Thyroid gland (tissue), 4 donors: ENCODE measurements around the gene PTAFR. TPM values are rescaled to one million over a fixed set of nuclear protein-coding genes. Genes with fewer than 3 reads are reported as not detected.

Source experiments
- DNase-seq, 2 donors: peaks; one replicate each; pipeline ENCODE4 v3.0.0-alpha.2; 2019
- H3K27ac ChIP-seq, 3 donors: fragments of 200-600 bp; sonication (generic); 1 replicate in 2 of 3; 2 replicates in 1 of 3; pipeline ENCODE4 v1.5.1; 2016 to 2019; ENCODE audit warnings: mild to moderate bottlenecking in 1 of 3, moderate library complexity in 1 of 3
- H3K27me3 ChIP-seq: fragments of 200-600 bp; sonication (generic); one replicate; pipeline ENCODE4 v1.5.1; 2019
- H3K36me3 ChIP-seq, 2 donors: fragments of 200-600 bp; sonication (generic); one replicate each; pipeline ENCODE4 v1.5.1; 2016 to 2019
- H3K4me1 ChIP-seq, 2 donors: fragments of 200-600 bp; sonication (generic); one replicate each; pipeline ENCODE4 v1.5.1; 2017 to 2019
- H3K4me3 ChIP-seq, 3 donors: fragments of 200-600 bp; sonication (generic); replicated peaks in 1 of 3; 1 replicate in 2 of 3; 2 replicates in 1 of 3; pipeline ENCODE4 v1.5.1; 2016; ENCODE audit warnings: mild to moderate bottlenecking in 1 of 3
- H3K9me3 ChIP-seq: fragments of 200-600 bp; sonication (generic); one replicate; pipeline ENCODE4 v1.5.1; 2017
- CTCF ChIP-seq, 6 experiments: fragments of 200-600 bp in 3 of 6; fragments of 450-650 bp in 3 of 6; sonication (generic) in 3 of 6; IDR thresholded peaks; one replicate each; pipeline ENCODE4 v1.5.1; 2016 to 2019; ENCODE audit warnings: antibody characterized with exemption in 6 of 6, mild to moderate bottlenecking in 2 of 6, inconsistent platforms in 1 of 6, moderate library complexity in 1 of 6
- POLR2A ChIP-seq, 2 donors: fragments of 450-650 bp; IDR thresholded peaks; one replicate each; pipeline ENCODE4 v1.6.1; 2017; ENCODE audit warnings: antibody characterized with exemption in 2 of 2, mild to moderate bottlenecking in 2 of 2, moderate library complexity in 1 of 2
- WGBS, 2 donors: methylation state at CpG; one replicate each; pipeline ENCODE4 v1.1.5; 2017; 5-methylcytosine and 5-hydroxymethylcytosine counted together
- intact Hi-C: fragments of 100-400 bp; cut with DNase I; formaldehyde crosslinking; loops from one replicate; pipeline ENCODE4 v1.15.1; 2023
- total RNA-seq, 4 donors: library from RNA; depleted of rRNA; stranded (reverse); fragments of >200 nt; gene quantifications; one replicate each; pipeline ENCODE4 v1.2.3, GENCODE V29; 2016

The PTAFR gene
- total RNA-seq, 4 donors from 2014 or later = 1.4 to 2.0 (median 1.6) TPM

- Histone ChIP-seq H3K27me3 (no peaks in the 10 kb centered on the region), H3K4me1 (no peaks in the 10 kb centered on the region), H3K9me3 (no peaks in the 10 kb centered on the region), H3K27ac (no peak overlapping the region), H3K4me3 (no peak overlapping the region), H3K36me3 (peaks cover 44 to 53% of the 10 kb centered on the region in 2 donors)
- TF ChIP-seq CTCF (IDR thresholded peaks at IDR 0.05) (no peak), POLR2A (IDR thresholded peaks at IDR 0.05) (no peak)
- intact Hi-C loops = loop anchor here (5.0 kb wide), 1 partner anchor 113 kb away; no protein-coding TSS in a partner anchor
- no peak for DNase-seq
- WGBS, 2 donors = 80 to 89% methylated on average over 4 of the region's 4 CpGs
Measured at GRCh38 chr1:28205243-28205642, 28.8 kb upstream of the PTAFR start.

GRCh38 chr1:28200234-28200873 is 23.9 kb upstream of the PTAFR start:
- Histone ChIP-seq H3K9me3 (no peaks in the 10 kb centered on the region), H3K27ac (no peak overlapping the region), H3K4me3 (no peak overlapping the region), H3K36me3 (peaks cover 45 to 59% of the 10 kb centered on the region in 2 donors), H3K4me1 (peaks cover 10 to 12% of the 10 kb centered on the region in 2 donors), H3K27me3 (no peaks in the 10 kb centered on the region)
- TF ChIP-seq CTCF (IDR thresholded peaks at IDR 0.05) = no peak
- TF ChIP-seq POLR2A (IDR thresholded peaks at IDR 0.05) = no peak
- intact Hi-C loops = no loop called here
- no peak for DNase-seq
- 97 to 98% methylated on average over 6 of the region's 6 CpGs for WGBS, 2 donors

GRCh38 chr1:28199328-28200233 is 23.1 kb upstream of the PTAFR start:
- Histone ChIP-seq H3K27me3 (no peaks in the 10 kb centered on the region), H3K4me3 (no peak overlapping the region), H3K27ac (no peak overlapping the region), H3K9me3 (no peaks in the 10 kb centered on the region), H3K36me3 (peaks cover 39 to 56% of the 10 kb centered on the region in 2 donors), H3K4me1 (peaks cover 10 to 12% of the 10 kb centered on the region in 2 donors)
- no peak for DNase-seq
- TF ChIP-seq CTCF (IDR thresholded peaks at IDR 0.05) = no peak
- TF ChIP-seq POLR2A (IDR thresholded peaks at IDR 0.05) = no peak
- intact Hi-C loops = no loop called here
- 94 to 96% methylated on average over 8 of the region's 8 CpGs for WGBS, 2 donors

GRCh38 chr1:28197682-28198415 is 21.4 kb upstream of the PTAFR start:
- Histone ChIP-seq H3K4me1 (peaks cover 10 to 12% of the 10 kb centered on the region in 2 donors), H3K4me3 (no peak overlapping the region), H3K27me3 (no peaks in the 10 kb centered on the region), H3K9me3 (no peaks in the 10 kb centered on the region), H3K27ac (peak overlapping the region in 1 of 3 donors; percentile 73), H3K36me3 (peaks cover 23 to 38% of the 10 kb centered on the region in 2 donors)
- intact Hi-C loops = no loop called here
- TF ChIP-seq POLR2A (IDR thresholded peaks at IDR 0.05) = no peak
- TF ChIP-seq CTCF (IDR thresholded peaks at IDR 0.05) = no peak
- WGBS, 2 donors = 94 to 96% methylated on average over 12 of the region's 12 CpGs
- peak in 1 of 2 donors; percentile 26 for DNase-seq
